GM21825 (cell line): ENCODE measurements around the gene RASA3.

Experiments used
- ATAC-seq: cut with Tn5 transposase; IDR thresholded peaks from one replicate; pipeline ENCODE4 v1.9.1; 2021; ENCODE audit warnings: mild to moderate bottlenecking, moderate library complexity; ENCODE audit not compliant: unreplicated experiment

RASA3 gene

DNA sequence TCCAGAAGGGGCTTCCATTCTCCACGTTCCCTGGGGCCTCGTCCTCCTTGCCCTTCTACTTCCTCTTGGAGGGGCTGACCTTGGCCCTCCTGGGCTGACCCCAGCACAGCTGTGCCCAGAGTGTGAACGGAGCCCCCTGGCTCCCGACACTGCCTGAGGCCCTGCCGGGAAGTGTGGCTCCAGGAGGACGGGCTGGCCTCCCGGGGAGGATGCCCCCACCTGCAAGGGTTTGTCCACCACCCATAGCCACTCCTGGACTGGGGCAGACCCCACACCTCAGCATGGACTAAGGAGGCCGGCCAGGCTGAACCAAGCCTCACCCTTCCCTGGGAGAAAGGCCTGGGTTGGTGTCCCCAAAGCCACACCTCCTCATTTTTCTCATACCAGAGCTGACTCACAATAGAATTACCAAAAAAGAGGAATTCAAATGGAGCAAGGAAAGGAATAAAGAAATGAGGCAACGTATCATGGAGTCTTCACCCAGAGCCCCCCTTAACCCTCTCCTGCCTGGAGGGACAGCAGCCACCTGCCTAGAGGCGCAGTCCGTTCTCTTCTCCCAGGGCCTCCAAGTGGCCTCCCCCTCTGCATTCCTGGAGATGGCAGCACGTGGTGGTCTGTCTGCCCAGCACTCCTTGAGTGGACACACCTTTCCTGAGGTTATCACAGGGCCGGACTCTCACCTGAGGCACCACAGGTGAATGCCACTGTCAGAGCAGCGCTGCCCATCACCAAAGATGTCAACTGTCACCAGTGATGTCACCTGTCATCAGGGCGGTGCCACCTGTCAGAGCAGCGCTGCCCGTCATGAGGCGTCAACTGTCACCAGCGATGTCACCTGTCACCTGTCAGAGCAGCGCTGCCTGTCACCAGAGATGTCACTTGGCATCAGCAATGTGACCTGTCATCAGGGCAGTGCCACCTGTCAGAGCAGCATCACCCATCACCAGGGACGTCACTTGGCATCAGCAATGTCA, 155.4 kb downstream of the RASA3 start:
- no peak for ATAC-seq

DNA sequence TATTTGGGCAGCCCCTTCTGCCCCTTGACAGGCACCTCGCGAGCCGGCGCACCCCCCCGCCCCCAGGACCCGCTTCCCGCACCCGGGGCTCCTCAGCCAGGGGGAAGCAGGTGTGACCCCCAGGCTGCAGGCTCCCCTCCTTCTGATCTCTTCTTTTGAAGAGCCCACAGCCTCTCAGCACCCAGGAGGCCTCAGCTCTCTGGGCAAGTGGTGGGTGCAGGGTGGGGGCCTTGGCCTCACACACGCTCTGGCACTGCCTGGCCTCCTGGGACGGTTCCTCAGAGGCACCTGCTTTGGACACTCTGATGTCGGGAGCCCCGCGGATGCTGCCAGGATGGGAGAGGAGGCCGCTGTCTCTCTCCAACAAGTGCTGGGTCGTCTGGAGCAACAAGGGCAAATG, 157.0 kb downstream of the RASA3 start:
- ATAC-seq: no peak

DNA sequence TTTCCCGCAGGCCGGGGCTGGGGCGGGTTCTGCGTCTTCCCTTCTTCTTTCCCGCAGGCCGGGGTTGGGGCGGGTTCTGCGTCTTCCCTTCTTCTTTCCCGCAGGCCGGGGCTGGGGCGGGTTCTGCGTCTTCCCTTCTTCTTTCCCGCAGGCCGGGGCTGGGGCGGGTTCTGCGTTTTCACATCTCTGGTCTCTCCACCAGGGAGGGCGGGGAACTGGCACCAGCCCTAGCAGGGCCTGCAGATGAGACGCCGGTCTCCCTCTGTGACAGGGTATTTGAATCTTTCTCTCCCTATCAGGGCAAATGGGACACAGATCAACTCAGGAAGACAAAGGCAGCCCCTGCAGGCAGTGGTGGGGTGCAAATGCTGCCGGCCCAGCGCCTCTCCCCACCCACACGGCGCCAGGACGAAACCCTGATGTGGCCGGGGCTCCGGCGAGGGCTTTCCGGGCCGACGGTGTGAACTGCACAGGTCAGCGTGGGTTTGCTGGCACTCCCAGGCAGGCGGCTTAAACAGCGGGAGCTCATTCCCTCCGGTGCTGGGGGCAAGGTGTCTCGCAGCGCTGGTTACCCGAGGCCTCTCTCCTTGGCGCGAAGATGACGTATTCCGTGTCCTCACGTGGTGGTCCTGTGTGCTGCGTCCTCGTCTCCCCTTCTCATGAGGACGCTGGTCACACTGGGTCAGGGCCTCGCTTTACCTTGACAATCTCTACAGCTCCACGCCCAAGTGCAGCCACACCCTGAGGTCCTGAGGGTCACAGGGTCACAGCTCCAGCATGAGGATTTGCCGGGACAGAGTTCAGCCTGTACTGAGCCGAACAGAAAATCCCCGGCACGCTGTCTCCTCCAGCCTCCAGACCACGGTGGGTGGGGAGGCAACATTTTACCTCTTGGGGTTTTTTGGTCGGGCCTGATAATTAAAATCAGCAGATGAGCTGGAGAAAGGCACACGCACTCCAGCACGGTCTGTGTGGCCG, 157.8 kb downstream of the RASA3 start:
- no peak for ATAC-seq

DNA sequence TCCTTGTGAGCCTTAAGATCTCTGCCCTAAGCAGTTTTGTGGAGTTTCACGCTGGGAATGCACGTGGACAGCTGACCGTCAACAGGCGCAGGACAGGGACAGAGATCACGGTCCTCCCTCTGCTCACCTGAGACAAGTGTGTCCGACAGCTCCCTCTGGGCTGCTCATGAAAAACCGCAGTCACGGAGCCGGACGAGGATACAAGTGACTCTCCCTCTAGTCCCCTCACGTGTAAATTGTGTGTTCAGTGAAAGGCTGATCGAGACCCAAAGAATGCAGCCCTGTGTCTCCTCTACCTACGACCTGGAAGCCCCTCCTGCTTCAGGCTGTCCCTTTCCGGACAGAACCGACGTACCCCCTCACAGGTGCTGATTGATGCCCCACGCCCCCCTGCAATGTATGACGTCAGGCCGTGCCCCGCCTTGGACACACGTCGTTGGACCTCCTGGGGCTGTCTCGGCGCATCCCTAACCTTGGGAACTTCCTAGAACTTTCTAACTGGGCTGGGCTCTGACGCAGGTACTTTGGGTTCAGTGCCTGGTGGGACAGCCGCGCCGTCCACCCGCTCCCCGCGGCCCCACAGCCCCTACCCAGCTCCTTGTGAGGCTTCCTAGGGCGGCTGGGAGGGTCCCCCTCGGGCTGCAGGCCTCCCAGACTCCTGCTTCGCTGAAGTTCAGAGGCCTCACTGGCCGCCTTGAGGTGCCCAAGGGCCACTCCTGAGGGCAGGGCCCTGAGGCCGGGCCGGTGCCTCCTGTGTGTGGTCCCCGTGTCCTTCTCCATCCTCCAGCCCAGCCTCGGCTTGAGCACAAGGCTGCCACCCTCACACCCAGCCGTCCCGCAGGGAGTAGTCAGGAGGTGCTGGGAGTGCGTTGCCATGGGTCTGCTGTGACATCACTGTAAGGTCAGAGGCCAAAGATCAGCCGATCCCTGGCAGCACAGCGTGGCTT, 158.9 kb downstream of the RASA3 start, which contains the start of gene C13orf46:
TSS of gene C13orf46 (minus strand) at position 859 of the 947 bp plus-strand sequence. CDS start at position 780, 79 bp downstream.
- no peak for ATAC-seq

DNA sequence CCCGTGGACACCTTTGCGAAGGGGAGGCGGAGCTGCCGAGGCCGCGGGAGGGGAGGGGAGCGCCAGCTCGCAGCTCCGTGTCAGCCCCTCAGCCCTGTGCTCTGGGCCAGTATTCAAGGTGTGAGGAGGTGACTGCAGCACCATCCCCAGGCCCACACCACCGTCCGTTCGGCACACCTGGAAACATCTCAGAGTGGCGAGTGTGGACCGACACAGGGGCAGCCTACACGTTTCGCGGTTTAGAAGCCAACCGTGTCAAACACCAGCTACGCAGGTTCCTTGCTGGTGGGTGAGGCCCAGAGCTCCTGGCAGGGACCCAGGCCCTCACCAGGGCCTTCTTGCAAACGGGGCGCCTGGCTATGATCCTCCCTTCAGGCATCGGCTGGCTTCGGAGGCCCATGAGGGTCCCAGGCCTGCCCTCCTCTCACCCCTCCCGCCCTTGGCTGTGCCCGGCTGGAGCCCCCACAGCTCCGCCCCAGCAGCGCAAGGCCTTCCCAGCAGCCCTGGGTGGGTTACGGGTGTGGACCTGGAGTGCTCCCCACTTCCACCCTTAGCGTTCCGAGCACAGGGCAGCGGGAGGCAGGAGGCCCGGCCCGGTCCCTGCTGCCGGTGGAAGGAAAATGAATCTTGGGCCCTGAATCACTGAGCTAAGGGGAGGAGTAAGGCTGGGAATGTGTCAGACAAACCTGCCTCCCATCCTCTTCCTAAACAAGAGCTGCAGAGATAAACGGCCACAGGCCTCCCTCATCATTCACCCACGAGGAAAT, 159.8 kb downstream of the RASA3 start:
- ATAC-seq: no peak

DNA sequence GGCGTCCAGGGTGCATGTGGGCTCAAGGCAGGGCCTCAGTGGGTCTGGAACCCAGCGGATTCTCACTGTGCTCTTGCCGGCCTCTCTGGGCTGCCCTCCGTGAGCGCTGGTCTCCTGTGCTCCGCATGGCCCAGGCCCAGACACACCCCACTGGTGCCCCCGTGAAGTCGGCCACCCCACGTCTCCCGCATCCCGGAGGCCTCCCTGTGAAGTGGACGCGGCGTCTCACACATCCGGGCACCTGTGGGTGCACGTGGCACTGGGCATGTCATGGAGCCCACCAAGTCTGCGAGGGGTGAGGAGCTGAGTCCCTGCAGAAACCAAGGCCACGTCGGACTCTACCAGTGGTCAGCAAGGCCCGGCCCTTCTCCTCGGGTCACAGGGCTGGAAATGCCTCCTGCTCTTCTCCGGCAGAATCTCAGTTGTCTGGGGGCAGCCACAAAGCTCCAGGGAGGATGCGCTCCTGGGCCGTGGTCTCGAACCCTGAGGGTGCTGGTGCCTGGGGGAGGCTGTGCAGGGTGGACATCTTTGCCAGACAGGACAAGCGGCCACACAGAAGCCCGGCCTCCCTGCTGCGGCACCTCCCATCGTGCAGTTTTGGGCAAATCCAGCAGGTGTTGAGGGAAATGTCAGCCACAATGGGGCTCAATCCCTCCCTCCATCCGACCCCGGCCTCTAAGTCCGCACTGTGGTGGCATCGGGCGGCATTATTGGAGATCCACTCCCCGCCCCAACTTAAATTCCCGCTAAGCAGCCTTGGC, 160.8 kb downstream of the RASA3 start:
- ATAC-seq: no peak

DNA sequence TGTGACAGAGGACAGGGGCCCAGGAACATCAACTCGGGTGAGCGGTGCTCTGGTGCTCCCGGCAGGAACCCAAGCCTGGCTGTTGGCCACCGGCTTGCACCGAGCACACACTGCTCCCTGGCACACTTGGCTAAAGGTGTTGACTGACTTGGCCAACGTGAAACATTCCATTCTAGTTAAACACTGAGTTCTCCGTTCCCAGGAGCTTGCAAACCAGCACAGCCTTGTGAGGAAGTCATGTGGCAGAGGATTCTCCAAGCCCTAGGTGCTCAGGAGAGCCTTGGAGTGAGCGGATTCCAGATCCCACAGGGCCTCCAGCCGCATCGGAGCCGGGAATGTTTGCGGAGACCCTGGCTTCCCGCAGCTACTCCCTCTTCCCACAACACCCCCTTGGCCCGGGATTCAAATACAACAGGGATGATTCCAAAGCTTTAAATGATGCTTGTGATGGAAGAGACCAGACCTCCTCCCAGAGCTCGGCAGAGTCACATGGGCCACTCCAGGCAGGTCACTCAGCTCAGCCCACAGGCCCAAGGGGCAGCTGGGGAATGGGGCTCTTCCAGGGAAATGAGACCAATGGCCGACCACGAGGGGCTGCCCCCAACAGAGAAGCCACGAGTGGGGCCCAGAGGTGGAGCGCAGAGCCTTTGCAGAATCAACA, 161.5 kb downstream of the RASA3 start:
- ATAC-seq: no peak

DNA sequence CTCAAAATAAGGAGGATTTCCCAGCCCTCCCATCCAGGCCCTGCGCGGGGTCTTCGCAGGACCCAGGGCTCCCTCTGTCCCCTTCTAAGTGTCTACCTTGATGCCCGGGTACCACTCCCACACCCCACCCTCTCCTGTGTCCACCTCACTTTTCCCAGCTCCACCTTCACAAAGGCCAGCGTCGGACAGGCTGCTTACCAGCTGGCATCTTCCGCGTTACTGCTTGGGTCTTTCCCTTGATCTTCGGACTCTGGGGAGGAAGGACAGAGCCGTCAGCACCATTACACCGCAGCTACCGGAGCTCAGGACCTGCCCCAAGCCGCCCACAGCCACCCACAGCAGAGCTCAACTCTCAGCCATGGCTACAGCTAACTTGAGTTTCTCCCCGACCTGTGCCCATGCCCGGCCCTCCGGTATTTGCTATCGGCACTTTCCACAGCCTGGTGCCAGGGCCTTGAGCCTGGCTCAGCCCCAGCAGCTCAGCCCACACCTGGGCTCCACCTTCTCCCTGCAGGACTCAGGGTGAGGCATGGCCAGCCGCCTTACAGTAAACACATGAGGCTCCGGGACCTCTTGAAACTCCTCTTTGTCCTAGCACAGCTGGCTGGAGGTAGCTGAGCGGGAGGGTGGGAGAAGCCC, 162.3 kb downstream of the RASA3 start:
- no peak for ATAC-seq

DNA sequence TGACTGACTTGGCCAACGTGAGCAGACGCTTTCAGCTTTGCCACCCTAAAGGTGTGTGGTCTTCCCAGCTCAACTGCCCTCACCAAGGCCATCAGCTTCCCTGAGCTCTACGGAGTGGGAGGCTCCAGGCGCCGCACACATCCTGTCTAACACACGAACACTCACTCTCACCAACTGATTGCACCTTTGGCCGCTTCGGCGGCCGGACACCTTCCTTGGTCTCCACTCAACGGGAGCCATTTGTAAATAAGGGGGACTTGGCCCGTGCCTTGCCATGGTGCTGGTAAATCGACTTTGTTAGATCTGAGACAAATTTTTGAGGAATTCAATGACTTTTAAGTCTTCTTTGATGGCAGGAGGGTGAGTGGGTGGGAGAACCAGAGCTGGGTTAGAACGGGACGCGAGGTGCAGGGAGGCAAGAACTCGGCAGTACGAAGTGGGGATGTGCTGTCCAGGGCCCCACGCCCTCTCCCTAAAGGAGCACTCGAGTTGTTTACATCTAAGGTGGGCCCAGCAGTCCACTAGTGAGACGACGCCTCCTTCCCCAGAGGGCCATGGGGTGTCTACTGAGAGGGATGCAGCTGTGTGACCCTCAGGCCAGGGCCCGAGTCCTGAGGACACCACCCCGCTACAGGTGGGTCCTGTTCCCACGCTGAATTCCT, 163.0 kb downstream of the RASA3 start:
- no peak for ATAC-seq

DNA sequence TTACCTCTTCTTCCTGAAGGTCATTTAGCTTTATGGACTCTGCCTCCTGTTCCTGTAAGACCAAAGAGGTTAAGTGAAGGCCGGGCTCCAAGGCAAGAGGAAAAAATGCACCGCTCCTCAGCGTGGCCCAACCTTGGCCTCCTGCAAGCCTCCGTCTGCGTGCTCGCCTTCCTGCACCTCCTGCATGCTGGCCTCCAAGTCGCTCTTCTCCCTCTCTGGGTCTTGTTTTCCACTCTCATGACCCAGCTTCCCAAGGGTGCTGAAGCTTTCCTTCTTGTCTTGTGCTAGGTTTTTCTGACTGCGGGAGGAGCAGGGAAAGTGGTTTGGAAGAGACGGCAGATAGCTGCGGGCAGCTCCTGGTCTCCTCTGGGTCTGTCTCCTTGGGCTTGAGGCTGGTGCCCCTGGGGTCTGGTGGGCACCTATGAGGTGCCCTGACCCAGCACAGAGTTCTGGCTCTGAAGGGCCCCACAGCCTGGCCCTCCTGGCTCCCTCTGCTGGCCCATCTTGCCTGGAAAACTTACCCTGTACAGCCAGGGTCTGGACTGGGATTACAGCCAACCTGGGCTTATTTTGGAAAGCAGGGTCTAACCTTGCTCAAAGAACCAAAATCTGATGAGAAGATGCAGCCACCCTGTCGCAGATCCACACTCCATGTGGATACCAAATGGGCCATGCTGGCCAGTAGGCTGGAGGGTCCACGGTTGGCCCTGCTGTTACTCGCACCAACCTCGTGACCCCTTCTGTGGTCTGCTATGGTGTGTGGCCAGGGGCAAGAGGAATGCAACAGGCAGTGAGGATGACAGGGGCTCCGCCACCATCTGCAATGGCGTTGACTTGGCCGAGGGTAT, 163.7 kb downstream of the RASA3 start:
- ATAC-seq: no peak

DNA sequence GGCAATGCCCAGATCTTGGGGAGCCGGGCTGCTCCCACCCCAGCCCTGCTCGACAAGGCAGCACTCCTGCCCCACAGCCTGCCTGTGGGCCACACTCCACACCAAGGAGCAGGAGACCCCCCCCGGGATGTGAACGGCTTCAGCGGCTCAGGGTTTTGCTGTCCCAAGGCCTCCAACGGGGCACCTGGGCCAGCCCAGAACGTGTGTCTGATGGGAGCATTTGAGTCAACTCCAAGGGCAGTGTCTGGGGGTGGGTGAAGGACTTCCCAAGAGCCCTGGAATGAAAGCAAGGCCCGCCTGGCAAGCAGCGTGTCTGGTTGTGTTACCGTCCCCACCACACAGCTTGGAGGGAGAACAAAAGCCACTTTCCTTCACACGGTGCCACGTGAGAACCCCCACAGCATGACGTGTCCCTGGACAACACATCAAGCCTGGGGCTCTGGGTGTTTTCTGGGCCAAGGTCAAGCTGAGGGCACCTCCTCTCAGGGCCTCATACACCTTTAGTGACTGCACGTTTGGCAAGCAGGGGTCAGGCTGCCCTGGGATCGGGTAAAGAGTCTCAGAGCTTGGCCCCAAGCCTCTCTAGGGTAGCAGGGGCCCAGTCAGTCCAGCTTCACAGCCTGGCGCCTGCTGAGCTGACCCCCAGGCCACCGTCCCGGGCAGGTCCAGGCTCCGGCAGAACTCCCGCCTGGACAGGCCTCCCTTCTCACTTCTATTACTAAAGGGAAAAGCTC, 164.5 kb downstream of the RASA3 start:
- ATAC-seq: no peak

DNA sequence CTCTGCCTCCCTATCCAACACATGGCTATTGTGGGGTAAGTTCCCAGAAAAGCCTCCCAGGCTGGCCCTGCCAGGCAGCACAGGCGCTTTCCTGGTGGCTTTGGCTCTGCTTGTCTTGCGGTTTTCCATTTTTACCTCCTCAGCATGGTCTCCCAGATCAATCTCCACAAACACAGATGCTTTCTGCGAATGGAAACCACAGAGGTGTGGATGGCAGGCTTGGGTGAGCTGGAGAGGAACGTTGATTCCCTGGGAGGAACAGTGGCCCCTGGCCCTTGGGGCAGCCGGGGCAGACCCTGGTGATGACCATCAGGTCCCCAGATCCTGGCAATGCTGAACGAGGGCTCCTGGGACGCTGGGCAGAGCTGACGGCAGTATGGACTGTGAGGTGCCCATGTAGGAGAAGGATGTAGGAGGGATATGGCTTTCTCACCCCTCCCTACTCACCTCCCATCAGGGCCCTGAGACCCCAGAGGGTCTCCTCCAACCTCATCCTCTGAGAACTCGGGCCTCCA, 165.2 kb downstream of the RASA3 start:
- ATAC-seq: no peak

DNA sequence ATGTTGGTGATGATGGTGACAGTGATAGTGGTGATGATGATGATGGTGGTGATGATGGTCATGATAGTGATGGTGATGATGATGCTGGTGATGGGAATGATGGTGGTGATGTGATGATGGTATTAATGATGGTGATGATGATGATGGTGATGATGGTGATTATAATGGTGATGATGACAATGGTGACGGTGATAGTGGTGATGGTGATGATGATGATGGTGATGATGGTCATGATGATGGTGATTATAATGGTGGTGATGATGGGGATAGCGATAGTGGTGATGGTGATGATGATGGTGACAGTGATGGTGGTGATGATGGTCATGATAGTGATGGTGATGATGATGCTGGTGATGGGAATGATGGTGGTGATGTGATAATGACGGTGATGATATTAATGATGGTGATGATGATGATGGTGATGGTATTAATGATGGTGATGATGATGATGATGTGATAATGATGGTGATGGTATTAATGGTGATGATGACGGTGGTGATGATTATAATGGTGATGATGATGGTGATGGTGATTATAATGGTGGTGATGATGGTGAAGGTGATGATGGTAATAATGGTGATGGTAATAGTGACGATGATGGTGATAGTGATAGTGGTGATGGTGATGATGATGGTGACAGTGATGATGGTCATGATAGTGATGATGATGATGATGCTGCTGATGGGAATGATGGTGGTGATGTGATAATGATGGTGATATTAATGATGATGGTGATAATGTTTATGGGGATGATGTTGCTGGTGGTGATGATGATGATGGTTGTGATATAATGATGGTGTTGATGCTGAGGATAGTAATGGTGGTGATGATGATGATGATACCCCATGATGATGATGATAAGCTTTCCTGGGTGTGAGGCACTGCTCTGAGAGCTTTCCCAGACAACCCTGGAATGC, 166.2 kb downstream of the RASA3 start:
- no peak for ATAC-seq

DNA sequence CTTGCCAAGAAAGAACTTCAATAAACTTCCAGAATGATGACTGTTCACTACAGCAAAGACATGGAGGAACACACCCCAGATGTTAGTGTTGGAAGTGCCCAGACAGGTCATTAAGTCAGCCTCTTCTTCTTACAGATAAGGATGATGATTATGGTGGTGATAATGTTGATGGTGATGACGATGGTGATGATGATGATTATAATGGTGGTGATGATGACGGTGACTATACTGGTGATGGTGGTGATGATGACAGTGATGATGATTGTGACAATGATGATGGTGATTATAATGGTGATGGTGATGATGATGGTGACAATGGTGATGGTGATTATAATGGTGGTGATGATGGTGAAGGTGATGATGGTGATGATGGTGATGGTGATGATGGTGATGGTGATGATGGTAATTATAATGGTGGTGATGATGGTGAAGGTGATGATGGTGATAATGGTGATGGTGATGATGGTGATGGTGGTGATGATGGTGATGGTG, 167.0 kb downstream of the RASA3 start:
- no peak for ATAC-seq
